NCI-H187 (cell line): ENCODE data around the gene CPA1.
A peak's percentile ranks its signal among the peaks of the same experiment; 100 is the strongest.

Source experiments
- DNase-seq, 2 experiments: peaks; one replicate each; lab custom pipeline; 2025; lab: John Stamatoyannopoulos, UW

The CPA1 gene

DNA sequence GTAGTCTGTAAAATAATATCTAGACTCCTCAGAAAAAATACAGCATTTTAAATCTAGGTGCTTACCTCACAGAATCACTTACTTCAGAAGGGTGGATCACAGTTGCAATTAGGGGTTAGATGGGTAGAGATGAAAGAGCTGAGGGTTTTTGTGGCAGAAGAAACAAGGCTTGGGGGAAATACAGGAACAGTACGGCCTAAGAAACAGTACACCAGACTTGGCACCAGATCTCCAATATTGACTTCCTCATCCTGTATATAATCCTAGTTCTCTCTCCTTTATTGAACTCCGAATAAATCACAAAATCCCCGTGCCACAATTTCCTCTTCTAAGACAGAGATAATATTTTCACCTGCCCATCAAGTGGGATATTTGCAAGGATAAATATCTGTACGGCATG, 46.3 kb downstream of the CPA1 start:
- DNase-seq: no peak

DNA sequence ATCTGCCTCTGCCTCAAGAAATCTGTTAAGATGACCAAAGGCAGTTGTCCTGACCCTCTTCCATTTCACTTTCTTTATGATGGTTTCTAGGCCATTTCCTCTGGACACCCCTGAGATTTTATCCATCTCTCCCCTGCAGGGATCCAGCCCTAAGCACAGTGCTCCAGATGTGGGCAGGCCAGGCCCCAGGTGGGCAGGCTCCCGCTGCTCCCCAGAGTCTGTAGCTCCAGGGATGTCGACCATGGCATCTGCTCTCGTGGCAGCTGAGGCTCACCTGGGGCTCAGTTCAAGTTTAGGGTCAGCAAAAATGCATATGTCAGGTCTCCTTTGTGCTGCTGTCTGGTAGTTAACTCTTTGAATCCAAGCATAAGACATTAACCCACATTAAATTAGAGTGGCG, 48.7 kb downstream of the CPA1 start:
- no peak for DNase-seq

DNA sequence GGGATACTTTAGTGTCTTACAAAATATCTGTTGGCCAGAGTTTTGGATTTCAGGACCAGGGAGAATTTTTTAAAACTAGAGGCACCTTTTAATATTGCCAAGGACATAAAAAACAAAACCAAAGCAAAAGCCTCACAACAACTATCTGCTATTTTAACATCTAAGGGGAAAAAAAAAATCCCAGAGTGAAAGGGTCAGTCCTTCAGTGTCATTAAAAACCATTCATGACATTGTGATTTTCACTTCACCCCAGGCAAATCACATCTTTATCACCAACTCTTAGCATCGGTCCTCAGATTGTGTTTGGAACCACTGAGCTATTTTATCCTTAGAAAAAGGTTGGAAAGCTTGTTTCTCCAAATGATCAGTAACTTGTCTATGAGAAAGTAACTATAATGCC, 49.8 kb downstream of the CPA1 start:
- no peak for DNase-seq

DNA sequence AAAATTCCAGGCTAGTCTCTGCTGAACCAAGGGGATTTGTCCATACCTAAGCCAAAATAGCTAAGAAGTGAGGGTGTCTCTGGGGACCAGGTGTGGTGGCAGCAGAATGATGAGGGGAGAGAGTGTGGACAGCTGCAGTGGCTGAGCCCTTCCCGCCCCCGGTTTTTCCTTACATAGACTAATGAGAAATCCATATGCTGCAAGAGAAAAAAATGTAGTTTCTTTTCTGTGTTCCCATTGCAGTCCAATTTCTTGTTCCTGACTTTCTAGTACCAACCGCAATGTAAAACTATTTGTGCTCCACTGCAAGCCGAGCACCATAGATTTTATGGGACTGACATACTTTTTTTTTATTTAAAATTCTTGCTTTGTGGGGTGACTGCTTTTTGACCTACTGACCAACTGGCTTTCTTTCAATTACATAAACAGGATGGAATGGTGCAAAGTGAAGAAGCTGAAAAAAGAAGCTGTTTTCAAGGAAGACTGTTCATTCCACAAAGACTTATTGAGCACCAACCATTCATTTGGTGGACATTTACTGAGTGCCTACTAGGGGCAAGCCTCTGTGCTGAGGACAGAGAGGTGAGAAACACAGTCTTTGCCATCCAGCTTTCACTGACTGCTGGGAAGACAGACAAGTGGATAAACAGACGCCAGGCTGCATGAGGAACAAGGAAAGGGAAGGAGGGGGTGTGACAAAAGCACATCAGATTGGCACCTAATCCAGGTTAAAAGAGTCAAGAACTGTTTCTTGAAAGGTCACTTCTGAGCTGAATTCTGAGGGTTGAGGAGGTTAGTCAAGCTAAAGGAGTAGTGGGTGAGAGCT, 50.8 kb downstream of the CPA1 start:
- DNase-seq: peak; percentile 73 to 78

DNA sequence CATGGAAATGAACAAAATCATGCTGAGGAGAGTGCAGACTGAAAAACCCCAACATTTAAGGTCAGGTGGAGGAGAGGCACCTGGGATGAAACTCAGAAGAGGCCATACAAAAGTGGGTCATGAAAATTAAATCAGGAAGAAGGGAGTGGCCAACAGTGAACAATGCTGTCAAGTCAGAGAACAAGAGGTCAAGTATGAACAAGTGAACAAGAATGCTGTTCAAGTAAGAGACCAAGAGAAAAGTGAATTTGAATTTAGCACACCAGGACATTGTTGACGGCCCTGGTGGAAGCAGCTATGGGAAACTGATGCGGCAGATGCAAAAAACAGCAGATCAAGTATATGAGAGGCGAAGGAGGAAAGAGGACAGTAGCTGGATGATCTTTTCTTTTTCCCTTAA, 52.6 kb downstream of the CPA1 start:
- DNase-seq: no peak

DNA sequence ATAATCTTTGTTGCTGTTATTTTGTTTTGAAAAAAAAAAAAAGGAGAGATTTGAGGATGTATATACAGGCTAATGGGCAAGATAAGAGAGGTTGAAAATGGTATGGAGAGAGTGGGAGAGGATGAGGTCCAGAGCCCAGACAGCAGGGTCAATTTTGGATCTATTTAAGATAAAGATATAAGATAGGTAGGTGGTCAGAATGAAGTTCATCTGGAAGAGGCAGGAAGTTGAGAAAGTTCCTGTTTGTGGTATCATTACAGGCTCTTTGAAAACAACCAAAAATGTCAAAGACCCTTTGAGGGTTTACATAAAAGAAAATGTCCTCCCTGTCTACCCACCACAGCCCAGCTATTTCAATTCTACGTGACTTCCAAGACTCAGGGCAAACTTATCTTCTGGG, 53.0 kb downstream of the CPA1 start:
- DNase-seq: no peak

DNA sequence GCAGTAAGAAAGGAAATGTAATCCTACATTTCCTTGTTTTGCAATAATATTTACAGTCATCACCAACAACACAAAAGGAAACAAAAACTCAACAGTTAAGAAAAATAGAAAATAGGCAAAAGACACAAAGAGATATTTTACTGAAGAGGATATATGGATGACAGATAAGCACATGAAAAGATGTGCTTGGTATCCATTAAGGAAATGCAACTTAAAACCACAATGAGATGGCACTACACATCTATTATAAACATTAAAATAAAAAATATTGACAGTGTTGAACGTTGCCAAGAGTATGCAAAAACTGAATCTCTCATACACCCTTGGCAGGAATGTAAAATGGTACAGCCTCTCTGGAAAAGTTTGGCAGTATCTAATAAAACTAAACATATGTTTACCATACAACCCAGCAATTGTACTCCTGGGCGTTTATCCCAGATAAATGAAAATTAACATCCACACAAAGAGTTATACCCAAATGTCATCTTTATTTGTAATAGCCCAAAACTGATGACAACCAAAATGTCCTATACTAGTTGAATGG, 55.1 kb downstream of the CPA1 start:
- DNase-seq: no peak

DNA sequence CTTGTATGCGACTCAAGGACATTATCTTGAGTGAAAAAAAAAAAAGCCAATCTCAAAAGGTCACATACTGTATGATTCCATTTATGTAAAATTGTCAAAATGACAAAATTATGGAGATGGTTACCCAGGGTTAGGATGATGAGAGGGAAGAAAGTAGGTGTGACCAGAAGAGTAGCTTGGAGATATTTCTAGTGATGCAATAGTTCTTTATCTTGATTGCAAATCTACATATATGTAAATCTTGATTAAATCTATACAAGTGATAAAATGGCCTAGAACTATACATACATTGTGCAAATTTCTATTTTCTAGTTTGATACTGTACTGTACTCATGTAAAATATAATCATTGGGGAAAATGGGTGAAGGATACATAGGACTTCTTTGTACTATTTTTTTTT, 56.0 kb downstream of the CPA1 start:
- DNase-seq: no peak
